SK-N-SH (cell line): ENCODE results near the gene SMAD3. TPM values are rescaled to one million over a fixed set of nuclear protein-coding genes. Genes with fewer than 3 reads are reported as not detected.

Experiments
- CTCF ChIA-PET: fragments of 300-600, 350-600 bp; formaldehyde crosslinking; extraction: SDS; loops from one replicate; lab custom pipeline; 2021; lab: Yijun Ruan, JAX
- POLR2A ChIA-PET: fragments of 350-600 bp; sonication (Branson Sonifier 250); formaldehyde crosslinking; extraction: SDS; loops from one replicate; lab custom pipeline; 2020; ENCODE audit warnings: antibody characterized with exemption, inconsistent platforms; lab: Yijun Ruan, JAX
- DNase-seq: peaks from one replicate; pipeline ENCODE4 v3.0.0; 2012
- H2AFZ ChIP-seq: fragments of 200-600 bp; sonication (generic); 2 replicates; pipeline ENCODE4 v1.8.1; 2016; ENCODE audit warnings: antibody characterized with exemption, mild to moderate bottlenecking, low read depth
- H3F3A ChIP-seq: fragments of 200-600 bp; sonication (generic); replicated peaks from 2 replicates; pipeline ENCODE3; 2016; ENCODE audit warnings: antibody characterized with exemption, mild to moderate bottlenecking; ENCODE audit not compliant: insufficient read depth
- H3K27ac ChIP-seq, 2 experiments: fragments of 200-500 bp in 1 of 2; fragments of 200-600 bp in 1 of 2; sonication (Bioruptor generic) in 1 of 2; sonication (generic), shearing (Covaris generic) in 1 of 2; 2 replicates each; pipeline versions ENCODE4 v1.5.1 to v1.6.1; 2014 to 2016; ENCODE audit warnings: low read depth in 2 of 2, inconsistent platforms in 1 of 2, low read length in 1 of 2, mild to moderate bottlenecking in 1 of 2, mixed read lengths in 1 of 2
- H3K27me3 ChIP-seq: fragments of 200-600 bp; sonication (generic), shearing (Covaris generic); 2 replicates; pipeline ENCODE4 v1.6.1; 2016; ENCODE audit warnings: mixed run types; ENCODE audit not compliant: insufficient read depth
- H3K36me3 ChIP-seq, 2 experiments: fragments of 200-500 bp in 1 of 2; fragments of 200-600 bp in 1 of 2; sonication (Bioruptor generic) in 1 of 2; sonication (generic) in 1 of 2; replicated peaks in 1 of 2; 2 replicates each; pipeline versions ENCODE3 to v1.5.1; 2014 to 2016; ENCODE audit warnings: low read length in 1 of 2, mild to moderate bottlenecking in 1 of 2; ENCODE audit not compliant: insufficient read depth in 2 of 2, control insufficient read depth in 1 of 2
- H3K4me1 ChIP-seq, 2 experiments: fragments of 200-500 bp in 1 of 2; fragments of 200-600 bp in 1 of 2; sonication (Bioruptor generic) in 1 of 2; sonication (generic), shearing (Covaris generic) in 1 of 2; 2 replicates each; pipeline versions ENCODE4 v1.5.1 to v1.6.1; 2014 to 2016; ENCODE audit warnings: low read depth in 1 of 2, low read length in 1 of 2, mixed run types in 1 of 2; ENCODE audit not compliant: insufficient read depth in 2 of 2, control insufficient read depth in 1 of 2
- H3K4me2 ChIP-seq: fragments of 200-600 bp; sonication (generic), shearing (Covaris generic); 2 replicates; pipeline ENCODE4 v1.6.1; 2017; ENCODE audit warnings: mixed run types
- H3K4me3 ChIP-seq, 2 experiments: fragments of 200-500 bp in 1 of 2; fragments of 200-600 bp in 1 of 2; sonication (Bioruptor generic) in 1 of 2; sonication (generic), shearing (Covaris generic) in 1 of 2; 2 replicates each; pipeline versions ENCODE4 v1.5.1 to v1.8.1; 2014 to 2016; ENCODE audit warnings: low read depth in 2 of 2, inconsistent platforms in 1 of 2, low read length in 1 of 2, mild to moderate bottlenecking in 1 of 2, mixed read lengths in 1 of 2, moderate library complexity in 1 of 2
- H3K79me2 ChIP-seq: fragments of 200-600 bp; sonication (generic); 2 replicates; pipeline ENCODE4 v1.8.1; 2017; ENCODE audit warnings: mild to moderate bottlenecking; ENCODE audit not compliant: insufficient read depth
- H3K9ac ChIP-seq: fragments of 200-600 bp; sonication (generic); 2 replicates; pipeline ENCODE4 v1.6.1; 2017; ENCODE audit warnings: mixed run types
- H3K9me2 ChIP-seq: fragments of 200-600 bp; sonication (generic); 2 replicates; pipeline ENCODE4 v1.6.1; 2017; ENCODE audit warnings: mixed run types
- H3K9me3 ChIP-seq: fragments of 200-600 bp; sonication (generic); 2 replicates; pipeline ENCODE4 v1.6.1; 2017; ENCODE audit warnings: mixed run types, mild to moderate bottlenecking, moderate library complexity
- H4K20me1 ChIP-seq: fragments of 200-600 bp; sonication (generic); 2 replicates; pipeline ENCODE4 v1.6.1; 2017; ENCODE audit warnings: mild to moderate bottlenecking, mixed run types; ENCODE audit not compliant: insufficient read depth
- CHD2 ChIP-seq: fragments of 150-350 bp; IDR thresholded peaks from 2 replicates; pipeline ENCODE4 v1.6.1; 2018; ENCODE audit warnings: low read length; ENCODE audit not compliant: partially characterized antibody
- ELF1 ChIP-seq: IDR thresholded peaks from 2 replicates; pipeline ENCODE4 v1.4.0; 2012
- EZH2phosphoT487 ChIP-seq: fragments of 200-600 bp; sonication (generic); IDR thresholded peaks from 2 replicates; pipeline ENCODE4 v1.6.1; 2017; ENCODE audit warnings: low read depth, mixed run types, mild to moderate bottlenecking, antibody characterized with exemption, moderate library complexity, borderline replicate concordance
- FOSL2 ChIP-seq: IDR thresholded peaks from 2 replicates; pipeline ENCODE4 v1.4.0; 2012; ENCODE audit warnings: low read depth, mild to moderate bottlenecking, moderate library complexity, borderline replicate concordance
- FOXJ3 ChIP-seq: sonication (generic); formaldehyde crosslinking; IDR thresholded peaks from 2 replicates; pipeline ENCODE4 v1.5.1; 2020; ENCODE audit warnings: mild to moderate bottlenecking, missing genetic modification reagents
- GATA2 ChIP-seq: sonication (generic); formaldehyde crosslinking; IDR thresholded peaks from 2 replicates; pipeline ENCODE4 v1.5.0; 2020; ENCODE audit warnings: mild to moderate bottlenecking, missing genetic modification reagents
- JUND ChIP-seq: IDR thresholded peaks from 2 replicates; pipeline ENCODE4 v1.4.0; 2012
- MAX ChIP-seq: IDR thresholded peaks from 2 replicates; pipeline ENCODE4 v1.4.0; 2012; ENCODE audit warnings: low read depth
- NRF1 ChIP-seq: IDR thresholded peaks from 2 replicates; pipeline ENCODE4 v1.6.1; 2012; ENCODE audit warnings: low read depth, mild to moderate bottlenecking, low read length
- POLR2AphosphoS5 ChIP-seq: IDR thresholded peaks from 2 replicates; pipeline ENCODE4 v1.6.1; 2012; ENCODE audit warnings: low read depth, low read length
- RAD21 ChIP-seq: IDR thresholded peaks from 2 replicates; pipeline ENCODE4 v1.6.1; 2012; ENCODE audit warnings: mild to moderate bottlenecking, low read length
- RCOR1 ChIP-seq: fragments of 150-350 bp; IDR thresholded peaks from 2 replicates; pipeline ENCODE4 v1.6.1; 2017; ENCODE audit warnings: antibody characterized with exemption, low read length
- RXRA ChIP-seq: IDR thresholded peaks from 2 replicates; pipeline ENCODE4 v1.4.0; 2012; ENCODE audit warnings: low read depth, mild to moderate bottlenecking, borderline replicate concordance
- SIN3A ChIP-seq: IDR thresholded peaks from 2 replicates; pipeline ENCODE4 v1.6.1; 2012; ENCODE audit warnings: low read depth, mild to moderate bottlenecking, low read length, moderate library complexity, borderline replicate concordance
- TAF1 ChIP-seq: IDR thresholded peaks from 2 replicates; pipeline ENCODE4 v1.6.1; 2012; ENCODE audit warnings: low read depth, mild to moderate bottlenecking, low read length, moderate library complexity, borderline replicate concordance
- TCF12 ChIP-seq: IDR thresholded peaks from 2 replicates; pipeline ENCODE4 v1.4.0; 2012
- YY1 ChIP-seq: IDR thresholded peaks from 2 replicates; pipeline ENCODE4 v1.4.0; 2012; ENCODE audit warnings: low read depth, mild to moderate bottlenecking
- ZBTB33 ChIP-seq: IDR thresholded peaks from 2 replicates; pipeline ENCODE4 v1.4.0; 2012; ENCODE audit warnings: low read depth, borderline replicate concordance
- WGBS: methylation state at CpG from one replicate; pipeline ENCODE4 v1.1.6; 2017; ENCODE audit warnings: low lambda C conversion rate; 5-methylcytosine and 5-hydroxymethylcytosine counted together
- polyA plus RNA-seq, 3 experiments: library from polyadenylated mRNA; depleted of rRNA; stranded (reverse); fragments of >200 nt; gene quantifications; 2 replicates each; pipeline ENCODE4 v1.2.3, GENCODE V29; 2012
- TF ChIP-seq, protein P1 (sequence below): IDR thresholded peaks from 2 replicates; pipeline ENCODE4; 2012
- TF ChIP-seq, protein P2 (sequence below): fragments of 150-350 bp; IDR thresholded peaks from 2 replicates; pipeline ENCODE4 v1.6.1; 2017; ENCODE audit warnings: antibody characterized with exemption, low read length, low read depth, borderline replicate concordance
- TF ChIP-seq, protein P3 (sequence below): IDR thresholded peaks from 2 replicates; pipeline ENCODE4 v1.4.0; 2012; ENCODE audit warnings: low read depth, borderline replicate concordance

SMAD3 gene
- polyA plus RNA-seq, 1 of the 3 experiments (the other 2 are of a cell fraction): 19.5 TPM

- no peaks in the 10 kb centered on the region for H3K9me2 ChIP-seq
- no peak overlapping the region for H2AFZ ChIP-seq
- peaks cover 4% of the 10 kb centered on the region for H3F3A ChIP-seq
- H3K9me3 ChIP-seq: no peaks in the 10 kb centered on the region
- peaks cover 9 to 37% of the 10 kb centered on the region in 2 experiments; a peak in 3 of 4 replicates for H3K4me1 ChIP-seq
- ChIA-PET CTCF (interaction anchor here (1.0 kb wide), 1 partner anchor 187 kb away, joined by 3 read pairs; no protein-coding TSS in a partner anchor), POLR2A (no interaction called here)
- H3K36me3 ChIP-seq: peaks cover 0 to 7% of the 10 kb centered on the region in 2 experiments
- 0 out of 4 replicates have a peak overlapping the region, but pooled peaks of 1 of the 2 experiments have one; percentile 1 for H3K27ac ChIP-seq
- no peak overlapping the region for H3K9ac ChIP-seq
- no peaks in the 10 kb centered on the region for H4K20me1 ChIP-seq
- no peaks in the 10 kb centered on the region for H3K27me3 ChIP-seq
- 62% methylated on average over 3 of the region's 3 CpGs for WGBS
- peak overlapping the region; percentile 9; the same call in 1 of the 2 replicates for H3K4me2 ChIP-seq
- no peak overlapping the region for H3K4me3 ChIP-seq
- no peak for TF ChIP-seq CHD2
- no peak for TF ChIP-seq EZH2phosphoT487
- TF ChIP-seq NRF1: no peak
- no peak for TF ChIP-seq FOSL2
- TF ChIP-seq JUND: no peak
- no peak for TF ChIP-seq ELF1
- TF ChIP-seq TAF1: no peak
- no peak for TF ChIP-seq RXRA
- TF ChIP-seq GATA2: no peak
- no peak for TF ChIP-seq ZBTB33
- no peak for TF ChIP-seq MAX
- TF ChIP-seq, protein P1, sequence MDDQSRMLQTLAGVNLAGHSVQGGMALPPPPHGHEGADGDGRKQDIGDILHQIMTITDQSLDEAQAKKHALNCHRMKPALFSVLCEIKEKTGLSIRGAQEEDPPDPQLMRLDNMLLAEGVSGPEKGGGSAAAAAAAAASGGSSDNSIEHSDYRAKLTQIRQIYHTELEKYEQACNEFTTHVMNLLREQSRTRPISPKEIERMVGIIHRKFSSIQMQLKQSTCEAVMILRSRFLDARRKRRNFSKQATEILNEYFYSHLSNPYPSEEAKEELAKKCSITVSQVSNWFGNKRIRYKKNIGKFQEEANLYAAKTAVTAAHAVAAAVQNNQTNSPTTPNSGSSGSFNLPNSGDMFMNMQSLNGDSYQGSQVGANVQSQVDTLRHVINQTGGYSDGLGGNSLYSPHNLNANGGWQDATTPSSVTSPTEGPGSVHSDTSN: no peak
- TF ChIP-seq RCOR1: no peak
- TF ChIP-seq YY1: no peak
- DNase-seq: no peak
- H3K79me2 ChIP-seq: peaks cover 98% of the 10 kb centered on the region
These were observed 68.3 kb downstream of the SMAD3 start for GRCh38 chr15:67133738-67134066.

- WGBS: 74% methylated on average over 13 of the region's 13 CpGs
- Histone ChIP-seq H3K4me1 (peaks cover 9 to 38% of the 10 kb centered on the region in 2 experiments; a peak in 2 of 4 replicates), H3F3A (no peaks in the 10 kb centered on the region), H3K9ac (no peak overlapping the region), H3K27ac (peak overlapping the region in 1 of 2 experiments; percentile 18; a peak in 1 of 4 replicates), H3K4me3 (no peak overlapping the region), H3K9me3 (no peaks in the 10 kb centered on the region), H3K27me3 (no peaks in the 10 kb centered on the region), H3K36me3 (peaks cover 0 to 7% of the 10 kb centered on the region in 2 experiments), H4K20me1 (no peaks in the 10 kb centered on the region), H3K9me2 (no peaks in the 10 kb centered on the region), H2AFZ (no peak overlapping the region), H3K4me2 (peak overlapping the region; percentile 9; the same call in 1 of the 2 replicates), H3K79me2 (peaks cover 98% of the 10 kb centered on the region)
- ChIA-PET POLR2A (no interaction called here), CTCF (interaction anchor here (1.0 kb wide), 1 partner anchor 187 kb away, joined by 3 read pairs; no protein-coding TSS in a partner anchor)
- no peak for DNase-seq
- TF ChIP-seq TCF12: no peak
- TF ChIP-seq EZH2phosphoT487: no peak
- TF ChIP-seq FOXJ3: no peak
- TF ChIP-seq POLR2AphosphoS5: no peak
- no peak for TF ChIP-seq RXRA
- TF ChIP-seq NRF1: no peak
- TF ChIP-seq, protein P2, sequence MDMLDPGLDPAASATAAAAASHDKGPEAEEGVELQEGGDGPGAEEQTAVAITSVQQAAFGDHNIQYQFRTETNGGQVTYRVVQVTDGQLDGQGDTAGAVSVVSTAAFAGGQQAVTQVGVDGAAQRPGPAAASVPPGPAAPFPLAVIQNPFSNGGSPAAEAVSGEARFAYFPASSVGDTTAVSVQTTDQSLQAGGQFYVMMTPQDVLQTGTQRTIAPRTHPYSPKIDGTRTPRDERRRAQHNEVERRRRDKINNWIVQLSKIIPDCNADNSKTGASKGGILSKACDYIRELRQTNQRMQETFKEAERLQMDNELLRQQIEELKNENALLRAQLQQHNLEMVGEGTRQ: no peak
- TF ChIP-seq, protein P1: no peak
- TF ChIP-seq, protein P3, sequence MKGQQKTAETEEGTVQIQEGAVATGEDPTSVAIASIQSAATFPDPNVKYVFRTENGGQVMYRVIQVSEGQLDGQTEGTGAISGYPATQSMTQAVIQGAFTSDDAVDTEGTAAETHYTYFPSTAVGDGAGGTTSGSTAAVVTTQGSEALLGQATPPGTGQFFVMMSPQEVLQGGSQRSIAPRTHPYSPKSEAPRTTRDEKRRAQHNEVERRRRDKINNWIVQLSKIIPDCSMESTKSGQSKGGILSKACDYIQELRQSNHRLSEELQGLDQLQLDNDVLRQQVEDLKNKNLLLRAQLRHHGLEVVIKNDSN: no peak
- TF ChIP-seq TAF1: no peak
- no peak for TF ChIP-seq ELF1
- no peak for TF ChIP-seq RAD21
- TF ChIP-seq SIN3A: no peak
- no peak for TF ChIP-seq GATA2
These were observed 68.9 kb downstream of the SMAD3 start for GRCh38 chr15:67134067-67134838.
